NCI-H748 (cell line): ENCODE measurements around the gene UGCG.
"Not testable (repeated sequence)": the region's sequence is repeated elsewhere in the genome, so short reads cannot be mapped to it uniquely, and the experiment has no call there.

Source experiments
- DNase-seq: peaks from one replicate; lab custom pipeline; 2025; ENCODE audit not compliant: unreplicated experiment; lab: John Stamatoyannopoulos, UW

The UGCG gene

GRCh38 chr9:111917980-111918379 lies 21.4 kb downstream of the UGCG start:
- no peak for DNase-seq

GRCh38 chr9:111919875-111920274 lies 23.3 kb downstream of the UGCG start:
- DNase-seq = no peak

- DNase-seq = no peak
Measured at GRCh38 chr9:111920531-111920930, 23.9 kb downstream of the UGCG start.

- DNase-seq = peak; percentile 63
Measured at GRCh38 chr9:111922324-111923013, 25.9 kb downstream of the UGCG start.

- no peak for DNase-seq
Measured at GRCh38 chr9:111924281-111924680, 27.7 kb downstream of the UGCG start.

- DNase-seq = peak; percentile 74
Measured at GRCh38 chr9:111925017-111925770, 28.6 kb downstream of the UGCG start.

- DNase-seq = no peak
Measured at GRCh38 chr9:111925784-111926183, 29.2 kb downstream of the UGCG start.

- no peak for DNase-seq
Measured at GRCh38 chr9:111926421-111926875, 29.8 kb downstream of the UGCG start.

- no peak for DNase-seq
Measured at GRCh38 chr9:111928359-111928720, 31.7 kb downstream of the UGCG start.

GRCh38 chr9:111934747-111935146 lies 38.1 kb downstream of the UGCG start:
- DNase-seq = no peak

GRCh38 chr9:111936391-111936790 lies 39.8 kb downstream of the UGCG start:
- no peak for DNase-seq

GRCh38 chr9:111937301-111937700 lies 40.7 kb downstream of the UGCG start:
- no peak for DNase-seq

GRCh38 chr9:111937781-111938426 lies 41.3 kb downstream of the UGCG start:
- no peak for DNase-seq

GRCh38 chr9:111938427-111938800 lies 41.8 kb downstream of the UGCG start:
- DNase-seq = no peak

- DNase-seq = no peak
Measured at GRCh38 chr9:111939322-111939721, 42.7 kb downstream of the UGCG start.

- no peak for DNase-seq
Measured at GRCh38 chr9:111940697-111941096, 44.1 kb downstream of the UGCG start.

GRCh38 chr9:111943200-111943599 lies 46.6 kb downstream of the UGCG start:
- DNase-seq = no peak

GRCh38 chr9:111943746-111944145 lies 47.1 kb downstream of the UGCG start:
- DNase-seq = no peak

GRCh38 chr9:111944241-111944866 lies 47.7 kb downstream of the UGCG start:
- no peak for DNase-seq

GRCh38 chr9:111945216-111945615 lies 48.6 kb downstream of the UGCG start:
- DNase-seq = no peak

GRCh38 chr9:111948109-111948508 lies 51.5 kb downstream of the UGCG start:
- not testable (repeated sequence) for DNase-seq

- no peak for DNase-seq
Measured at GRCh38 chr9:111948951-111949350, 52.3 kb downstream of the UGCG start.
